Adipocyte (in vitro differentiated cells): ENCODE results near the gene TMEM131L.
"Not testable (repeated sequence)": the region's sequence is repeated elsewhere in the genome, so short reads cannot be mapped to it uniquely, and the experiment has no call there.

Experiments
- DNase-seq: peaks from one replicate; pipeline ENCODE4 v3.0.0-alpha.2; 2015; ENCODE audit warnings: low read depth
- H3K27me3 ChIP-seq: replicated peaks from 2 replicates; pipeline ENCODE4 v1.7.0; 2013; ENCODE audit warnings: mild to moderate bottlenecking, low read length, moderate library complexity; ENCODE audit not compliant: control insufficient read depth, insufficient read depth
- H3K36me3 ChIP-seq: 2 replicates; pipeline ENCODE4 v1.7.0; 2013; ENCODE audit warnings: low read length, mild to moderate bottlenecking, moderate library complexity; ENCODE audit not compliant: control insufficient read depth, insufficient read depth, severe bottlenecking
- H3K4me1 ChIP-seq: 2 replicates; pipeline ENCODE4 v1.7.0; 2013; ENCODE audit warnings: mild to moderate bottlenecking, low read length, moderate library complexity; ENCODE audit not compliant: control insufficient read depth, insufficient read depth
- H3K4me3 ChIP-seq: 2 replicates; pipeline ENCODE4 v1.7.0; 2013; ENCODE audit warnings: mild to moderate bottlenecking, low read length, moderate library complexity
- H3K9ac ChIP-seq: 2 replicates; pipeline ENCODE4 v1.7.0; 2013; ENCODE audit warnings: mild to moderate bottlenecking, low read length, moderate library complexity
- H3K9me3 ChIP-seq: 2 replicates; pipeline ENCODE4 v1.7.0; 2013; ENCODE audit warnings: mild to moderate bottlenecking, low read length, moderate library complexity; ENCODE audit not compliant: control insufficient read depth

The TMEM131L gene

DNA sequence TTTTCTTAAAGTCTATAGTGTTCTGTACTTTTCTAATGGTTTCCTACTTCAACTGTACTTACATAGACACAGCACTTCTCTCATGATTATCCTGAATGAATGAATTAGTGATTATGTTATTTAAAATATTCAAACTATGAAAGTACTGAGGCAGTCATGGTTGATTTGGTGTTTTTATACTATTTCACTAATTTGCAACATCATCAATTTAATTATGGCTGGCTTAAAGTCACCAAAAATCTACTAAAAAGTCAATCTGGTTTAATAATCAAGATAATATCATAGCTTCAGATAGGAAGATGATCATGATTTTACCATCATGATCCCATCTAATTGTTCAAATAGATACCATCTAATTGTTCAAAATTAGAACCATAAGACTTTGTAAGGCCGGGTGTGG is 16.8 kb upstream of the TMEM131L start:
- no peak overlapping the region for H3K9ac ChIP-seq
- H3K36me3 ChIP-seq, result no peaks in the 10 kb centered on the region
- H3K4me3 ChIP-seq, result no peak overlapping the region
- peaks cover 40% of the 10 kb centered on the region for H3K4me1 ChIP-seq
- H3K9me3 ChIP-seq, result no peaks in the 10 kb centered on the region
- DNase-seq, result no peak
- H3K27me3 ChIP-seq, result no peaks in the 10 kb centered on the region

DNA sequence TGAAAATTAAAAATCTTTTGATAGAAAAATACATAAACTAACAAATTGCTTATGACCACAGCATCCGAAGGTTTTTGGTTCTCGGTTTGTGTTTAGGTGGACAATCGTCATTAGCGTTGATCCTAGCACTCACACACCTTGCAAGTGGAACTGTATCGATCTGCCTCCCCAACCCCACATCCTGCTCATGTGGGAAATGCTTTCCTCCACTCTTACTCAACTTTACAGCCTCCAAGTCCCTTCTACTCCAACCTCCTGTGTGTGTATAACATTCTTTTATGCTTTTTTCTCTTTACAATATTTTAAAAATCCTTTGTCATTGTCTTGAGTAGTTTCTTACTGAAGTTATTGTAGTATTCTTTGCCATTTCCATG is 15.6 kb upstream of the TMEM131L start:
- DNase-seq, result no peak
- peaks cover 40% of the 10 kb centered on the region for H3K4me1 ChIP-seq
- no peaks in the 10 kb centered on the region for H3K9me3 ChIP-seq
- no peak overlapping the region for H3K4me3 ChIP-seq
- no peaks in the 10 kb centered on the region for H3K36me3 ChIP-seq
- H3K27me3 ChIP-seq, result no peaks in the 10 kb centered on the region
- H3K9ac ChIP-seq, result peak overlapping the region; percentile 14

DNA sequence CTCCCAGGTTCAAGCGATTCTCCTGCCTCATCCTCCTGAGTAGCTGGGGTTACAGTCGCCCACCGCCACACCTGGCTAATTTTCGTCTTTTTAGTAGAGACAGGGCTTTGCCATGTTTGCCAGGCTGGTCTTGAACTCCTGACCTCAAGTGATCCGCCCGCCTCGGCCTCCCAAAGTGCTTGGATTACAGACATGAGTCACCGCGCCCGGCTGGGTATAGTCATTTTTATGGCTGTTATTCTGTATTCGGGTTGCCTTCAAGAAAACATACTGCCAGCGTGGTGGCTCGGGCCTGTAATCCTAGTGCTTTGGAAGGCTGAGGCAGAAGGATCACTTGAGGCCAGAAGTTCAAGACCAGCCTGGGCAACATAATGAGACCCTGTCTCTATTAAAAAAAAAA is 15.0 kb upstream of the TMEM131L start:
- not testable (repeated sequence) for H3K27me3 ChIP-seq, H3K9me3 ChIP-seq, H3K9ac ChIP-seq, H3K36me3 ChIP-seq, DNase-seq, H3K4me3 ChIP-seq
- H3K4me1 ChIP-seq, result peaks cover 40% of the 10 kb centered on the region

DNA sequence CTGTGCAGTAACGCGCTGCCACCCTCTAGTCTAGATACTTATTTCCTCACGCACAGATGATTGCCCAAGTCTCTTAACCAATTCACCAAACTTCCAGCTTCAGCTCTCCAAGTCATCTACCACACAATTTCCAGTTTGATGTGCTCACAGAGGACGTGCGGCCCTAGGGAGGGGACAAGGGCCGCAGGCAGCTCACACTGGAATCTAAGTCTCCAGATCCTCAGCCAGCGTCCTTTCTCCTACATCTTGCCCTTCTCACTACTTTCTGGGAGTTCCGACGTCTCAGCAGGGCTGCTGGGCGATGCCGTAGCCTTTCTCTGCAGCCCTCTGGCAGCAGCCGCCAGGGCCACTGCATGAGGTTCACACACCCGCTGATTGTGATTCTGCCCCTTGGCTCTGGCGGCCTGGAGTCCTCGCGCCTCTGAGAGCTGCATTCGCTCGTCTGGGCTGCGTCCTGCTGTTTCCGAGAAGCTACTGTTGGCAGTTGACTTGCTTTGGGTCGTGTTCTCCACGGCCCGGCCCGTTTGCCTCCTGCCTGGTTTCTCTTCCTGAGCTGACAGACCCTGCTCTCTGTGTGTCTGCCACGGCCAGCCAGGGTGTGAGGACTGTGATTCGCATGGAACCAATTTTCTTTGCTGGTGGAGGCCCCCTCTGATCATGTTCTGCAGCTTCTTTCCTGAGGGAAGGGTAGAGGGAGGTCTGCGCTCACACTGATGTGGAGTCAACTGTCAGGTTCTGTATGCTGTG is 14.1 kb upstream of the TMEM131L start:
- no peak for DNase-seq
- Histone ChIP-seq H3K27me3 (no peaks in the 10 kb centered on the region), H3K36me3 (no peaks in the 10 kb centered on the region), H3K4me3 (no peak overlapping the region), H3K9me3 (no peaks in the 10 kb centered on the region), H3K9ac (peak overlapping the region; percentile 71), H3K4me1 (peaks cover 38% of the 10 kb centered on the region)

DNA sequence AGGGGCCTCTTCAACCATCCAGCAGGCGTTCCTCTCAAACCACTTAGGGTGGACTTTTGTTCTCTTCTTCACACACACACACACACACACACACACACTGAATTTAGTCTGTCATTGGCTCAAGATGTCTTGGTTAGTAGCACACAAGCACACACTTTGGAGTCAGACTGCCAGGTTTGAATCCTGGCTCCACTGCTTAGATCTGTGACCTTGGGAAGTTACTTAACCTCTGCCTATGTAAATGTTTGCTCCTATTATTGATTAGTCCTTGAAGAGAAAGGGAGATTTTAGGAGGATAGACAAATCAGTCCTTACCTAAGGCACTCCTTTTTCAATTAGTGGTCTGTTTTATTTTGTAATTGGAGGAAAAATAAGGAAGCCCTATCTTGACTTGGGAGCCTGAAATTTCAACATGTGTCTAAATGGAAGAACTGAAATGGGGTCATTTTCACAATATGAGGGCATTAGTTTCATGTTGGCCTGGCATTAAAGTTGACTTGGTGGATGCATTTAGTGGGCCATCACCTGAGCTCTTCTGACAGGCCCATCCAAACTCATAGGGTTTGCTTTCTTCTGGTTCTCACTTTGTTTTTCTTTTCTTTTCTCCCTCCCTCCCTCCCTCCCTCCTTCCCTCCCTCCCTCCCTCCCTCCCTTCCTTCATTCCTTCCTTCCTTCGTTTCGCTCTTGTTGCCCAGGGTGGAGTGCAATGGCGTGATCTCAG is 13.3 kb upstream of the TMEM131L start:
- no peaks in the 10 kb centered on the region for H3K36me3 ChIP-seq
- H3K4me3 ChIP-seq, result no peak overlapping the region
- no peaks in the 10 kb centered on the region for H3K27me3 ChIP-seq
- DNase-seq, result no peak
- no peaks in the 10 kb centered on the region for H3K9me3 ChIP-seq
- H3K9ac ChIP-seq, result peak overlapping the region; percentile 71
- peaks cover 30% of the 10 kb centered on the region for H3K4me1 ChIP-seq

DNA sequence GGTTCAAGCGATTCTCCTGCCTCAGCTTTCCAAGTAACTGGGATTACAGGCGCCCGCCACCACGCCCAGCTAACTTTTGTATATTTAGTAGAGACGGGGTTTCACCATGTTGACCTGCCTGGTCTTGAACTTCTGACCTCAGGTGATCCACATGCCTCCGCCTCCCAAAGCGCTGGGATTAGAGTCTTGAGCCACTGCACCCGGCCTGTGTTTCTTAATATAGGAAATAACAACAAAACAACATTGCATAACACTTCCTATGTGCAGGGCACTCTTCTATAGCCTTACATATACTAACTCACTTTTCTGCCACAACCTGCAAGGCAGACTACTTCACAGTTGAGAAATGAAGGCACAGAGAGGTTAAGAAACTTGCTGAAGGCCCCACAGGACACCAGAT is 12.8 kb upstream of the TMEM131L start:
- H3K4me1 ChIP-seq, result peaks cover 25% of the 10 kb centered on the region
- no peak overlapping the region for H3K4me3 ChIP-seq
- H3K9me3 ChIP-seq, result no peaks in the 10 kb centered on the region
- H3K36me3 ChIP-seq, result no peaks in the 10 kb centered on the region
- no peak for DNase-seq
- no peak overlapping the region for H3K9ac ChIP-seq
- no peaks in the 10 kb centered on the region for H3K27me3 ChIP-seq

DNA sequence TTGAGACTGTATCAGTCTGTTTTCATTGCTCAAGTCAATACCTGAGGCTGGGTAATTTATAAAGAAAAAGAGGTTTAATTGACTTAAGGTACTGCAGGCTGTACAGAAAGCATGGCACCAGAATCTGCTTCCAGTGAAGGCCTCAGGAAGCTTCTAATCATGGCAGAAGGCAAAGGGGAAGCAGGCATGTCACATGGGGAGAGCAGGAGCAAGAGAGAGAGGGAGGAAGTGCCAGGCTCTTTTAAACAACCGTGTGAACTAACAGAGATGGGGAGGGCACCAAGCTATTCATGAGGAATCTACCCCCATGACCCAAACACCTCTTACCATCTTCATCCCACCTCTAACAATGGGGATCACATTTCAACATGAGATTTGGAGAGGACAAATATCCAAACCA is 7.2 kb upstream of the TMEM131L start:
- Histone ChIP-seq H3K9ac (no peak overlapping the region), H3K4me1 (peaks cover under 1% of the 10 kb centered on the region), H3K4me3 (no peak overlapping the region), H3K27me3 (no peaks in the 10 kb centered on the region), H3K36me3 (no peaks in the 10 kb centered on the region), H3K9me3 (no peaks in the 10 kb centered on the region)
- DNase-seq, result no peak

DNA sequence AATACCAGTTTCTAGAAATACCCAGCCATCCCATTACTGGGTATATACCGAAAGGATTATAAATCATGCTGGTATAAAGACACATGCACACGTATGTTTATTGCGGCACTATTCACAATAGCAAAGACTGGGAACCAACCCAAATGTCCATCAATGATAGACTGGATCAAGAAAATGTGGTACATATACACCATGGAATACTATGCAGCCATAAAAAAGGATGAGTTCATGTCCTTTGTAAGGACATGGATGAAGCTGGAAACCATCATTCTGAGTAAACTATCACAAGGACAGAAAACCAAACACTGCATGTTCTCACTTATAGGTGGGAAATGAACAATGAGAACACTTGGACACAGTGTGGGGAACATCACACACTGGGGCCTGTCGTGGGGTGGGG is 4.6 kb upstream of the TMEM131L start:
- not testable (repeated sequence) for H3K9ac ChIP-seq, H3K36me3 ChIP-seq, H3K4me3 ChIP-seq, DNase-seq, H3K9me3 ChIP-seq, H3K27me3 ChIP-seq
- H3K4me1 ChIP-seq, result peaks cover 12% of the 10 kb centered on the region

DNA sequence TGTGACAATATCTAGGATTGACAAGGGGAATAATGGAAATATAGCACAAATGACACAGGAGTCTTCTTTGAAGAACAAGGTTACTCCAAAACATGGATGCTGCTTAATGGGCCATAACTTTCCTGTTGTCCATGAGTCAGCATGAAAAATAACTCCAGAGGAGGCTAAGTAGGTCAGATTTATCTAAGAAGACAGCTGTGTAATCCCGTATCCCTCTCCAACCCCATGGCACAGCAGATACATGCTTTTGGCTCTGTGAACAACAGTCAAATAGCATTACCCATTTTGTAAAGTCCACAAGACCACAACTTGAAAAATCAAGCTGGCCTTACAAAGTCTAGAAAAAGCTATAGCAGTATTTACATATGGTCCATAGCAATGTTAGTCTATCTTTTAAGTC is 2.1 kb upstream of the TMEM131L start:
- DNase-seq, result peak; percentile 16

DNA sequence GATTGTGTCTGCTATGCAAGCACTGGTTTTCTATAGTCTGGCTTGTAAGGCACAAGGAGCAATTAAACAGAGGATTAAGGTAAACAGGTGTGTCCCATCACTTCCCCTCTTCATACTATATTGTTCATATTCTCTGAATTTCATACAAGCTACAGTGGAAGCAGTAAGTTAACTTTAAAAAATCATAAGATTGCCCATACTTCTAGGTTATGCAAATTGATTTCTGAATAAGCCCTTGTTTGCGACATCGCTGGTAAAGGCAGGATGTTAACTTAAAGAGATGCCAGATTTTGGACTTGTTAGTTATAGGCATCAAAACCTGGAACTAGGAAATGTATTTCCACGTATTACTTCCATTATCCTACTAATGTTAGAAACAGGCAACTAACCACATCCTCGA is 1.0 kb upstream of the TMEM131L start:
- peaks cover 35% of the 10 kb centered on the region for H3K4me1 ChIP-seq
- no peaks in the 10 kb centered on the region for H3K36me3 ChIP-seq
- peak overlapping the region; percentile 83 for H3K9ac ChIP-seq
- no peaks in the 10 kb centered on the region for H3K9me3 ChIP-seq
- DNase-seq, result no peak
- H3K4me3 ChIP-seq, result peak overlapping the region; percentile 85
- H3K27me3 ChIP-seq, result no peaks in the 10 kb centered on the region

More for the DNA sequence above, 2.1 kb upstream of the TMEM131L start:
- no peaks in the 10 kb centered on the region for H3K9me3 ChIP-seq
- H3K4me3 ChIP-seq, result no peak overlapping the region
- H3K4me1 ChIP-seq, result peaks cover 33% of the 10 kb centered on the region
- H3K9ac ChIP-seq, result no peak overlapping the region
- no peaks in the 10 kb centered on the region for H3K36me3 ChIP-seq
- H3K27me3 ChIP-seq, result no peaks in the 10 kb centered on the region

DNA sequence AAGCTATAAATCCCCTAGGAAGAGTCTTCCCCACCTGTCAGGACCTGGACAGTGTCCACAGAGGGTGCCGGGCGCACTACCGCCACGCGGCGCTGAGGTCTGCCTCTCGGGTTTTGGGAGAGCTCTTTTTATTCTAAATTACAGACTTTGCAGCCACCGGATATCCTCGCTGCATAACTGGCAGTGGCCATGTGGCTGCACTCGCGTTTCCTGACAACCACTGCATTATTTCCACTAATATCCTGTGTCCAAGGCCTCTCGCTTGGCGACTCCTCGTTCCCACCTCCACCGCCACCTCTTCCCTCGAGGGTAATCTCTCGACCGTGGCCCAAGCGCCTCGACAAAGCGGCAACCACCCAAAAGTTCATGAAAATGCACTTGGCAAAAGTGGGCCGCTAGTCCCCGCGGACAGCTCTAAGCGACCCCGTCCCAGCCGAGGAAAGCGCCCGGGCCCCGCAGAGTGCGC is 512 bp upstream of the TMEM131L start:
- Histone ChIP-seq H3K9me3 (no peaks in the 10 kb centered on the region), H3K9ac (peak overlapping the region; percentile 83), H3K4me3 (peak overlapping the region; percentile 85), H3K27me3 (no peaks in the 10 kb centered on the region), H3K4me1 (peaks cover 35% of the 10 kb centered on the region), H3K36me3 (no peaks in the 10 kb centered on the region)
- DNase-seq, result peak; percentile 65
